ENCODE results near the gene AFAP1L1. TPM values are rescaled to one million over a fixed set of nuclear protein-coding genes. Genes with fewer than 3 reads are reported as not detected.

The AFAP1L1 gene
- total and polyA plus RNA-seq, 7 donors, result 10.8 to 39.9 (median 23.0) TPM

- no peak for TF ChIP-seq CTCF (IDR thresholded peaks at IDR 0.05)
- no peak overlapping the region for H3K27ac ChIP-seq
- ATAC-seq, result no peak
- intact Hi-C loops (cut with DNase I), result no loop called here
- H3K4me1 ChIP-seq, result peaks cover 4% of the 10 kb centered on the region
- H3K36me3 ChIP-seq (ENCODE audit: insufficient read depth in 1 of 2, low read depth in 1 of 2), result peaks cover 0 to 22% of the 10 kb centered on the region in 2 donors
- H3K9me3 ChIP-seq, result no peaks in the 10 kb centered on the region
- no peak for DNase-seq
- H3K27me3 ChIP-seq (ENCODE audit: insufficient read depth in 3 of 3, low read length in 2 of 3), result no peaks in the 10 kb centered on the region
- WGBS, 3 donors, result 77 to 85% (median 84%) methylated on average over 8 of the region's 8 CpGs
- no peak overlapping the region for H3K4me3 ChIP-seq
Observed at GRCh38 chr5:149358868-149359495, 87.3 kb downstream of the AFAP1L1 start.

- H3K4me3 ChIP-seq, result no peak overlapping the region
- H3K4me1 ChIP-seq, result peaks cover 4% of the 10 kb centered on the region
- peaks cover 0 to 9% of the 10 kb centered on the region in 2 donors for H3K36me3 ChIP-seq (ENCODE audit: insufficient read depth in 1 of 2, low read depth in 1 of 2)
- intact Hi-C loops (cut with DNase I), result no loop called here
- no peak overlapping the region for H3K27ac ChIP-seq
- H3K27me3 ChIP-seq (ENCODE audit: insufficient read depth in 3 of 3, low read length in 2 of 3), result no peaks in the 10 kb centered on the region
- no peak for DNase-seq
- 74 to 86% (median 85%) methylated on average over 1 of the region's 1 CpG for WGBS, 3 donors
- no peaks in the 10 kb centered on the region for H3K9me3 ChIP-seq
- no peak for ATAC-seq
- TF ChIP-seq CTCF (IDR thresholded peaks at IDR 0.05), result no peak
Observed at GRCh38 chr5:149360272-149360671, 88.6 kb downstream of the AFAP1L1 start.

- intact Hi-C loops (cut with DNase I), result no loop called here
- H3K4me3 ChIP-seq, result no peak overlapping the region
- no peaks in the 10 kb centered on the region for H3K36me3 ChIP-seq (ENCODE audit: insufficient read depth in 1 of 2, low read depth in 1 of 2)
- no peaks in the 10 kb centered on the region for H3K27me3 ChIP-seq (ENCODE audit: insufficient read depth in 3 of 3, low read length in 2 of 3)
- H3K27ac ChIP-seq, result no peak overlapping the region
- no peaks in the 10 kb centered on the region for H3K4me1 ChIP-seq
- WGBS, 3 donors, result 87 to 90% (median 89%) methylated on average over 12 of the region's 12 CpGs
- no peak for DNase-seq
- H3K9me3 ChIP-seq, result no peaks in the 10 kb centered on the region
- ATAC-seq, result no peak
- no peak for TF ChIP-seq CTCF (IDR thresholded peaks at IDR 0.05)
Observed at GRCh38 chr5:149362541-149362940, 90.9 kb downstream of the AFAP1L1 start.

GRCh38 chr5:149363358-149363757 is 91.7 kb downstream of the AFAP1L1 start:
- DNase-seq (no peak), ATAC-seq (no peak)
- Histone ChIP-seq H3K36me3 (ENCODE audit: insufficient read depth in 1 of 2, low read depth in 1 of 2) (no peaks in the 10 kb centered on the region), H3K4me1 (no peaks in the 10 kb centered on the region), H3K4me3 (no peak overlapping the region), H3K27me3 (ENCODE audit: insufficient read depth in 3 of 3, low read length in 2 of 3) (no peaks in the 10 kb centered on the region), H3K27ac (no peak overlapping the region), H3K9me3 (no peaks in the 10 kb centered on the region)
- TF ChIP-seq CTCF (IDR thresholded peaks at IDR 0.05), result no peak
- intact Hi-C loops (cut with DNase I), result no loop called here

- 94 to 97% (median 94%) methylated on average over 9 of the region's 9 CpGs for WGBS, 3 donors
- Histone ChIP-seq H3K27me3 (ENCODE audit: insufficient read depth in 3 of 3, low read length in 2 of 3) (no peaks in the 10 kb centered on the region), H3K9me3 (no peaks in the 10 kb centered on the region), H3K36me3 (ENCODE audit: insufficient read depth in 1 of 2, low read depth in 1 of 2) (no peaks in the 10 kb centered on the region), H3K4me1 (no peaks in the 10 kb centered on the region), H3K4me3 (no peak overlapping the region), H3K27ac (no peak overlapping the region)
- DNase-seq (no peak), ATAC-seq (no peak)
- no peak for TF ChIP-seq CTCF (IDR thresholded peaks at IDR 0.05)
- intact Hi-C loops (cut with DNase I), result no loop called here
Observed at GRCh38 chr5:149363936-149364335, 92.3 kb downstream of the AFAP1L1 start.
